ENCODE data around the gene FAM9C.
"Not testable (repeated sequence)": the region's sequence is repeated elsewhere in the genome, so short reads cannot be mapped to it uniquely, and the experiment has no call there.

FAM9C gene

GRCh38 chrX:13081395-13082205 lies 37.2 kb upstream of the FAM9C start:
- peaks cover 87% of the 10 kb centered on the region for H3K4me1 Mint-ChIP-seq
- no peaks in the 10 kb centered on the region for H3K36me3 Mint-ChIP-seq
- peak overlapping the region; percentile 31 for H3K4me3 Mint-ChIP-seq
- H3K27ac Mint-ChIP-seq: peak overlapping the region; percentile 88
- H3K27me3 Mint-ChIP-seq: no peaks in the 10 kb centered on the region
- no peaks in the 10 kb centered on the region for H3K9me3 Mint-ChIP-seq

DNA sequence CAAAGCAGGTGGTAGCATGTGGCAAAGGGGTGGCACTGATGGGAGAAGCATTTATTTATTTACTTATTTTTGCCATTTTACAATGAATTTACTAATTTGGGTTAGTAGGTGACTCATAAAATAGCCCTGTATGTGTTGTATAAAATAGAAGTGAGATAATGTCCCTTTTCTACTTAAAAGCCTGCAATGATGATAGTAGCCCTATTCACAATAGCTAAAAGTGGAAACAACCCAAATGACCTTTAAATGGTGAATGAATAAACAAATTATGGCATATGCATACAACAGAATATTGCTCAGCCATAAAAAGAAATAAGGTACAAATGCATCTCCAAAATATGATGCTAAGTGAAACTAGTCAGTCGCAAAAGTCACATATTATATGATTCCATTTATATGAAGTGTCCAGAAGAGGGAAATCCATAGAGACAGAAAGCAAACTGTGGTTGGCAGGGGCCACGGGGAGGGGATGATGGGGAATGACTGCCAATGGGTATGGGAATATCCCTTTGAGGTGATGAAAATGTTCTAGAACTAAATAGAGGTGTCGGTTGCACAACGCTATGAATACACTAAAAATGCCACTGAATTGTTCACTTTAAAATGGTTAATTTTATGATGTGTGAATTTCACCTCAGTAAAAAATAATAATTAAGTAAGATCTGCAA lies 35.8 kb upstream of the FAM9C start:
- no peaks in the 10 kb centered on the region for H3K9me3 Mint-ChIP-seq
- H3K27ac Mint-ChIP-seq: peak overlapping the region; percentile 88
- no peaks in the 10 kb centered on the region for H3K27me3 Mint-ChIP-seq
- H3K4me1 Mint-ChIP-seq: peaks cover 89% of the 10 kb centered on the region
- H3K4me3 Mint-ChIP-seq: peak overlapping the region; percentile 60
- H3K36me3 Mint-ChIP-seq: no peaks in the 10 kb centered on the region

DNA sequence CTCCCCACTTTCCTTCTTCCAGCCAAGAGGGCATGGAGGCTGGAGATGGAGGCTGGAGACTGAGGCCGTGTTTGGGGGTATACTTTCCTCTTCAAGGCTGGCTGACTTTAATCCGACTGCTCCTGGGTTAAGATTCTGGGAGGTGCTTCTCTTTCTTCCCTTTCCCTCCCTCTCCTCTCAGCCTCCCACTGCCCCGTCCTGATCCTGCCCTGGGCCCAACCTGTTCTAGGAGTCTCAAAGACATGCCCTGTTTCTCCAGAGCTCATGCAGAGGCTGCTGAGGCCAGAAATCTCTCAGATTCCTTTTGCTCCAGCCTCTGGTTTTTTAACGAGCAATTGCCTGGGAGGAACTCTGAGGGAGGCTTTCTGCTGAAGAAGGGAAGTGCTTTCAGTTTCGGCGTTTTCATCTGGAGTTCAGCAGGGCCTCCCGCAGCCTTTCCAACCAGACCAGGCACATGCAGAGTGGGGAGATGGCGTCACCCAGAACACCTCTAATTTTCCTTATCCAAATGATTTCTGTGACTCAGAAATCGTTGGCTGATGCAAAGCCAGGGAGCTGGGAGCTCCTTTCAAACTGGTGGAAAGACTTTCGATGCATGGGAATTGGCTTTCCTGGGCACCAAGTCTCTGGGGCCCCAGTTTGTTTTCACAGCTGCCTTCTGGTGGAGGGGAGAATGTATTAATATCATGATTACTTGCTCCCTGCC lies 34.5 kb upstream of the FAM9C start:
- Mint-ChIP-seq H3K27ac (peak overlapping the region; percentile 87), H3K9me3 (no peaks in the 10 kb centered on the region), H3K4me1 (peaks cover 88% of the 10 kb centered on the region), H3K4me3 (peak overlapping the region; percentile 69), H3K36me3 (no peaks in the 10 kb centered on the region), H3K27me3 (no peaks in the 10 kb centered on the region)

- Mint-ChIP-seq H3K4me3 (no peak overlapping the region), H3K27me3 (no peaks in the 10 kb centered on the region), H3K4me1 (peaks cover 78% of the 10 kb centered on the region), H3K36me3 (no peaks in the 10 kb centered on the region), H3K27ac (peak overlapping the region; percentile 79), H3K9me3 (no peaks in the 10 kb centered on the region)
These were observed 32.7 kb upstream of the FAM9C start for GRCh38 chrX:13077168-13077567.

DNA sequence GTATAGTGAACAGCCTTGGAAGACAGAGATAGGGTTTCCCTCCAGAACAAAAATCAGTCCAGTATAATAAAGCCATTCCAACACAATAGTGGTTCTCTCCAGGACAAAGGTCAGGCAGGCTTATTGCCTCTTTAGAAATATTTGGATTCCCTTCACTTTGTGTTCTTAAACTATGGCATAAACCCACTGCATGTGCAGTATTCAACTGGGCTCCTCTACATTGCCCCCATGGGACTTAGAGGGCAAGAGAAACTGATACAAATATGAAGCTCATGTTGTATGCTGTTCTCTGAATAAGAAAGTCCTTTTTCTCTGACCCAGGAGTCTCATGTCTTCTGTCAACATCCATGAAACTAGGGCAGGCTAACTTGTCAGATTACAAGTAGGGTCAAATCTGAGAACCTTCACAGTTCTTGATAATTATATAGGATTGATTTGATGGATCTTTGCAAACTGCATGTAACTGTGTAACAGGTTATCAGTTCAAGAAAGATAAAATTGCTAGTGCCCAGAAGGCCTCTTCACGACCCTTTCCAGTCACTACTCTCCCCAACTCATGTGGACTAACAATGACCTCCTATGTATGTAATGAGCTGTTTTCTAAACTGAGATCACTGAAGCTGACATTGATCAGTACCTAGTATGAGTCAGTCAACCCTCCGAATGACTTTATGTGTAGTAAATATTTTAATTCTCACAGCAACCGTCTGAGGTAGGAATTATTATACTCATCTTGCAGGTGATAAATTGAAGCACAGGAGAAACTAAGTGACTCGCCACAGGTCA lies 31.9 kb upstream of the FAM9C start:
- H3K27ac Mint-ChIP-seq: peak overlapping the region; percentile 70
- peaks cover 70% of the 10 kb centered on the region for H3K4me1 Mint-ChIP-seq
- H3K4me3 Mint-ChIP-seq: peak overlapping the region; percentile 4
- H3K27me3 Mint-ChIP-seq: no peaks in the 10 kb centered on the region
- no peaks in the 10 kb centered on the region for H3K9me3 Mint-ChIP-seq
- no peaks in the 10 kb centered on the region for H3K36me3 Mint-ChIP-seq

DNA sequence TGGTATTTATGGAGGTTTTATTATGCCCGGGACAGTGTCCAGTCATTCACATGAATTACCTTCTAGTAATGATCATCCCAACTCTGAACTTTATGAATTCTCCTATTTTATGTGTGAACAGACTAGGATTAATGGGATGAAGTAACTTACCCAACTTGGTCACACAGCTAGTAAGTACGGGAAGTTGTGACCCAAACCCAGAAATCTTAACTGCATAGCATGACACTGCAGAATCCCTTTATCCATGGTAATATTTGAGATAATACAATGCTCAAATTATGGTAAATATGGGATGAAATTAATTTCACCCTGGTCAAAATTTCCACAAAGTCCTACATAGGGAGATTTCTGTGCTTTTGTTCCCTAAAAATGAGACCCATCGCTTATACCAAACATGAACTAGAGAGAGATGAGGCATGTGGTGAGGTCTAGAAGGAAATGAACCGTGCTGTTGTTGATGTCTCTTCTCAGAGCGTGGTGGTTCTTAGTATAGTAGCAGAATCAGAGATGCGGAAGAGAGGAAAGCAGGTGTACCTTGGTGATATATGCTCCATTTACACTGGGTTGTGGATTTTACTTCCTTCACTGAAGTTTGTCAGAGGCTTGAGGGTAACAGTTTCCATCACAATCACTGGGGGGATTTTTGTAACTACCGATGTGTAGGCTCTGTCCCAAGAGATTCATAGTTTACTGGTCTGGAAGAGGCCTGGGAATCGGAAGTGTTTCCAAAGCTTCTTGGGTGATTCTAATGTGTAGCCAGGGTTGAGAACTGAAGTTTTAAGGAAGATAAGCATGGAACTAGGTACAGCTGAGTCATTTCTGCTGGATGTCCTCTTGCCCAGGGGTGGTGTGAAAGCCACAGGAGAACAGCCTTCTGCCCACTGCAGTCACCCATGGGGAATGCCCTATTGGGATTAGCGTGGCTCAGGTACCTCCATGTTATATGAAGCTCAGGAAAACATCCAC lies 30.2 kb upstream of the FAM9C start:
- Mint-ChIP-seq H3K4me3 (peak overlapping the region; percentile 43), H3K4me1 (peaks cover 52% of the 10 kb centered on the region), H3K36me3 (no peaks in the 10 kb centered on the region), H3K27ac (peak overlapping the region; percentile 98), H3K9me3 (no peaks in the 10 kb centered on the region), H3K27me3 (no peaks in the 10 kb centered on the region)

DNA sequence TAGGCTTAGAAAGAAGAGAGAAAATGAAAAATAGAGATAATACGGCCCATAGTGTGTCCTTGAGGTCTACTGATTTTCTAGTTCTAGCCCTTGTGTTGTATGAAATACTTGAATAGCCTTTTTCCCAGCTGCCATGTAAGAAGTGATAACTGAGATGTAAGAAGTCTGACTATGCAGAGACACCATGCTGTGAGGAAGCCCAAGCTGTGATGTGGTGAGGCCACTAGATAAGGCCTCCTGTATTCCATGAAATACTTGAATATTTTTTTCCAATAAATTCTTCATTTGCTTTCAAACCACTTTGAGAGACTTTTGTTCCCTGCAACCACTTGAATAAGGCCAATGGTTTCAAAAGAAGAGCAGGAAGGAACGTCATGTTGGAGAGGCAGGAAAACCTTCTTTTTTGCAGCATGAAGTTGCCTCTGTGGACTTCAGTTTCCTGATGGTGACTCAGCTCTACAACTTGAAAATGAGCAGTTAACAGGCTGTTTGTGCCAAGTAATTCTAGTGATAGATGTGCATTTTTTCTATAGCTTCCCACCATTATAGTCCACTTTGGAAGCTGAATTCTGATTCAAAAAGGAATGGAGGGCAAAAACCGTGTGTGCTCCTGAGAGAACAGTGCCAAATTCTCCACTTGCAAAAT lies 25.5 kb upstream of the FAM9C start:
- Mint-ChIP-seq H3K36me3 (peaks cover 9% of the 10 kb centered on the region), H3K4me1 (peaks cover 27% of the 10 kb centered on the region), H3K4me3 (no peak overlapping the region), H3K27me3 (no peaks in the 10 kb centered on the region), H3K27ac (no peak overlapping the region), H3K9me3 (no peaks in the 10 kb centered on the region)

DNA sequence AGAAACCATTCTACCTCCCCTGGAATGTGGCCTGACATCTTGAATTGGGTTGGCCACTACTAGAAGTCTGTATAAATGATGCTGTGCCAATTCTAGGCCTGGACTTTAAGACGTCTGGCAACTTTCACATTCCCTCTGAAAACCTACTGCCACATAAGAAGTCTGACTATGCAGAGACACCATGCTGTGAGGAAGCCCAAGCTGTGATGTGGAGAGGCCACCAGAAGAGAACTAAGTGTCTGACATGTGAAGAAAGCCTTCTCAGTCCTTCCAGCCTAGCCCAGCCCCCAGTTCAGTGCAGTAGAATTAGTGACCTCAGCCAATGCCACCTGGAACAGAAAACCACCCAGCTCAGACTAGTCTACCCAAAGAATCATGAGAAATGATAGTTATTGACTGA lies 24.2 kb upstream of the FAM9C start:
- H3K27me3 Mint-ChIP-seq: no peaks in the 10 kb centered on the region
- H3K9me3 Mint-ChIP-seq: no peaks in the 10 kb centered on the region
- H3K36me3 Mint-ChIP-seq: peaks cover 9% of the 10 kb centered on the region
- peaks cover 18% of the 10 kb centered on the region for H3K4me1 Mint-ChIP-seq
- peak overlapping the region; percentile 74 for H3K27ac Mint-ChIP-seq
- H3K4me3 Mint-ChIP-seq: no peak overlapping the region

DNA sequence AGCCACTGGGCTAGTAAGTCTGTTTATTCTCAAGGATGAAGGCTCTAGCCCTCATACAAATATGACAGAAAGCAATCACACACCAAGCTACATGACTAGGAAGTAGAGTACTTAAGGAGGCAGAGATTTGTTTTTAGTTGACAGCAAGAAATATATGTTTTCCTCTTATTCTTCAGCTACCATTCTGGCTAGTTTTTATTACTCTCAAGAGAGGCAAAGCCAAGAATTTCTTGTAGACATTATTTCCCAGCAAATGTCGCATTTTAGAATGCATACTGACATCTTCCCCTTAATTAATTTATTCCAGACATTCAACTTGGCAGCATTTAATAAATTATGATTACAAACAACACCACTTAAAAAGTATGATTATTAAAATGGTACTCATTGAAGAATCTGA lies 23.4 kb upstream of the FAM9C start:
- Mint-ChIP-seq H3K27ac (no peak overlapping the region), H3K9me3 (no peaks in the 10 kb centered on the region), H3K4me3 (no peak overlapping the region), H3K4me1 (peaks cover 15% of the 10 kb centered on the region), H3K27me3 (no peaks in the 10 kb centered on the region), H3K36me3 (peaks cover 13% of the 10 kb centered on the region)

GRCh38 chrX:13066391-13066790 lies 22.0 kb upstream of the FAM9C start:
- peak overlapping the region; percentile 51 for H3K27ac Mint-ChIP-seq
- H3K27me3 Mint-ChIP-seq: no peaks in the 10 kb centered on the region
- H3K36me3 Mint-ChIP-seq: peaks cover 15% of the 10 kb centered on the region
- no peak overlapping the region for H3K4me3 Mint-ChIP-seq
- peaks cover 17% of the 10 kb centered on the region for H3K4me1 Mint-ChIP-seq
- H3K9me3 Mint-ChIP-seq: no peaks in the 10 kb centered on the region

GRCh38 chrX:13064599-13065143 lies 20.3 kb upstream of the FAM9C start:
- Mint-ChIP-seq H3K9me3 (no peaks in the 10 kb centered on the region), H3K36me3 (peaks cover 17% of the 10 kb centered on the region), H3K27me3 (no peaks in the 10 kb centered on the region), H3K4me1 (peaks cover 28% of the 10 kb centered on the region), H3K4me3 (no peak overlapping the region), H3K27ac (no peak overlapping the region)

DNA sequence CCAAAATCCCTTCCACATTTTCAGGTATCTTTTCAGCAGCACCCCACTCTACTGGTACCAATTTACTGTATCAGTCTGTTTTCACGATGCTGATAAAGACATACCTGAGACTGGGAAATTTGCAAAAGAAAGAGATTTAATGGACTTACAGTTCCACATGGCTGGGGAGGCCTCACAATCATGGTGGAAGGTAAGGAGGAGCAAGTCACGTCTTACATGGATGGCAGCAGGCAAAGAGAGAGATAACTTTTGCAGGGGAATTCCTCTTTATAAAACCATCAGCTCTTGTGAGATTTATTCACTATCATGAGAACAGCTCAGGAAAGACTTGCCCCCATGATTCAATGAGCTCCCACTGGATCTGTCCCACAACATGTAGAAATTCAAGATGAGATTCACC lies 18.7 kb upstream of the FAM9C start:
- not testable (repeated sequence) for H3K27me3 Mint-ChIP-seq, H3K27ac Mint-ChIP-seq, H3K9me3 Mint-ChIP-seq, H3K4me3 Mint-ChIP-seq
- Mint-ChIP-seq H3K36me3 (peaks cover 11% of the 10 kb centered on the region), H3K4me1 (peaks cover 32% of the 10 kb centered on the region)

DNA sequence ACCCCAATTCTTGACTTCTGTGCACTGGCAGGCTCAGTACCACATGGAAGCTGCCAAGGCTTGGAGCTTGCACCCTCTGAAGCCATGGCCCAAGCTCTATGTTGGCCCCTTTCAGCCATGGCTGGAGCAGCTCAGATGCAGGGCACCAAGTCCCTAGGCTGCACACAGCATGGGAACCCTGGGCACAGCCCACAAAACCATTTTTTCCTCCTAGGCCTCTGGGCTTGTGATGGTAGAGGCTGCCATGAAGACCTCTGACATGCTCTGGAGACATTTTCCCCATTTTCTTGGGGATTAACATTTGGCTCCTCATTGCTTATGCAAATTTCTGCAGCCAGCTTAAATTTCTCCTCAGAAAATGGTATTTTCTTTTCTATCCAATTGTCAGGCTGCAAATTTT lies 17.9 kb upstream of the FAM9C start:
- not testable (repeated sequence) for H3K9me3 Mint-ChIP-seq, H3K27me3 Mint-ChIP-seq, H3K4me3 Mint-ChIP-seq, H3K27ac Mint-ChIP-seq
- Mint-ChIP-seq H3K4me1 (peaks cover 39% of the 10 kb centered on the region), H3K36me3 (peaks cover 13% of the 10 kb centered on the region)

DNA sequence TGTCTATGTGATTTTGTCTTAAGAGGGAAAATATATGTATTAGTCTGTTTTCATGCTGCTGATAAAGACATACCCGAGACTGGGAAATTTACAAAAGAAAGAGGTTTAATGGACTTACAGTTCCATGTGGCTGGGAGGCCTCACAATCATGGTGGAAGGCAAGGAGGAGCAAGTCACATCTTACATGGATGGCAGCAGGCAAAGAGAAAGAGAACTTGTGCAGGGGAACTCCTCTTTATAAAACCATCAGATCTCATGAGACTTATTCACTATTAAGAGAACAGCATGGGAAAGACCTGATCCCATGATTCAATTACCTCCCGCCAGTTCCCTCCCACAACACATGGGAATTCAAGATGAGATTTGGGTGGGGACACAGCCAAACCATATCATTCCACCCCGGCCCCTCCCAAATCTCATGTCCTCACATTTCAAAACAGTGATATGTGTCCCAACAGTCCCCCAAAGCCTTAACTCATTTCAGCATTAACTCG lies 16.8 kb upstream of the FAM9C start:
- not testable (repeated sequence) for H3K27ac Mint-ChIP-seq, H3K4me3 Mint-ChIP-seq, H3K27me3 Mint-ChIP-seq, H3K36me3 Mint-ChIP-seq, H3K9me3 Mint-ChIP-seq
- H3K4me1 Mint-ChIP-seq: peaks cover 39% of the 10 kb centered on the region

Data from activated naive CD4-positive, alpha-beta T cell treated with anti-CD3 and anti-CD28 coated beads, Interleukin-2, amount 50 U/mL, for 24 hours (primary cell).